ENCODE data around the gene ZFYVE26. TPM values are rescaled to one million over a fixed set of nuclear protein-coding genes. Genes with fewer than 3 reads are reported as not detected.

The ZFYVE26 gene
- total RNA-seq, 1 experiment from 2014 or later = 19.9 TPM

- Histone ChIP-seq H3K4me2 (ENCODE audit: insufficient read depth, insufficient read length, low read length) (no peak overlapping the region), H4K5ac (ENCODE audit: insufficient read length, low read depth, low read length) (no peak overlapping the region), H4K20me1 (ENCODE audit: control insufficient read depth, insufficient read depth, insufficient read length) (no peaks in the 10 kb centered on the region), H3K27me3 (ENCODE audit: insufficient read depth, low read length) (no peaks in the 10 kb centered on the region), H2BK5ac (ENCODE audit: insufficient read length, low read length) (no peak overlapping the region), H3K4ac (ENCODE audit: low read depth, low read length) (no peak overlapping the region), H3K9ac (ENCODE audit: extremely low read depth, insufficient read length, low read length) (no peak overlapping the region), H2AK5ac (ENCODE audit: insufficient read length, low read length) (no peak overlapping the region), H3T11ph (ENCODE audit: low read length) (no peak overlapping the region), H3K23me2 (ENCODE audit: insufficient read length, low read depth, low read length, poor library complexity, severe bottlenecking) (no peaks in the 10 kb centered on the region), H2BK20ac (ENCODE audit: low read depth, low read length, poor library complexity, severe bottlenecking) (no peak overlapping the region), H3K18ac (ENCODE audit: insufficient read length, low read depth, low read length) (no peak overlapping the region), H4K91ac (ENCODE audit: insufficient read length, low read depth, low read length) (no peak overlapping the region), H3K23ac (ENCODE audit: insufficient read length, low read depth, low read length) (no peak overlapping the region), H4K8ac (replicated peaks; ENCODE audit: insufficient read length, low read depth, low read length) (no peak overlapping the region), H3K9me3 (ENCODE audit: control insufficient read depth, low read depth, low read length) (no peaks in the 10 kb centered on the region), H2BK12ac (ENCODE audit: insufficient read length, low read depth, low read length) (no peak overlapping the region), H2BK15ac (ENCODE audit: low read depth, low read length) (no peak overlapping the region), H2AFZ (ENCODE audit: low read length) (no peak overlapping the region), H3K56ac (ENCODE audit: insufficient read length, low read depth, low read length) (no peak overlapping the region), H3K27ac (ENCODE audit: insufficient read length, low read depth, low read length) (no peak overlapping the region), H2BK120ac (ENCODE audit: low read depth, low read length, poor library complexity, severe bottlenecking) (no peak overlapping the region), H3K79me1 (ENCODE audit: insufficient read depth, low read depth, low read length, poor library complexity, severe bottlenecking) (no peaks in the 10 kb centered on the region), H3K14ac (ENCODE audit: insufficient read depth, low read length) (no peak overlapping the region), H3K4me1 (ENCODE audit: insufficient read depth, low read length) (no peaks in the 10 kb centered on the region), H3K79me2 (ENCODE audit: insufficient read depth, low read length) (no peaks in the 10 kb centered on the region)
- Mint-ChIP-seq H3K36me3 (ENCODE audit: insufficient read depth in 1 of 3, low read depth in 3 of 3) (no peaks in the 10 kb centered on the region; a peak in 1 of 7 replicates), H3K27me3 (ENCODE audit: low read depth) (no peaks in the 10 kb centered on the region), H3K4me3 (no peak overlapping the region), H3K9me3 (no peaks in the 10 kb centered on the region), H3K27ac (no peak overlapping the region), H3K4me1 (peaks cover 8 to 10% of the 10 kb centered on the region in 2 experiments)
- no CpG with 5 or more reads among the region's 2 CpGs for WGBS (ENCODE audit: extremely low coverage, insufficient read length, low lambda C conversion rate)
- TF ChIP-seq CTCF (conservative IDR thresholded peaks at IDR 0.05) = no peak
- DNase-seq = no peak
Measured at GRCh38 chr14:67856827-67857226, 40.4 kb upstream of the ZFYVE26 start.

All from H9 (cell line).